Activated T-cell treated with anti-CD3 and anti-CD28 coated beads, Interleukin-2, amount 50 U/mL, for 72 hours (primary cell): Measurements from ENCODE around the gene CDK5. TPM values are rescaled to one million over a fixed set of nuclear protein-coding genes. Genes with fewer than 3 reads are reported as not detected.

ENCODE experiments used
- ATAC-seq, 2 donors: fragments of 150-1000 bp; cut with Tn5 transposase; replicated peaks in 1 of 2; 2 replicates each; pipeline ENCODE4 v1.10.0; 2021; ENCODE audit warnings: moderate library complexity in 2 of 2, mild to moderate bottlenecking in 1 of 2
- DNase-seq, 2 donors: peaks; one replicate each; pipeline ENCODE4 v3.0.0; 2021 to 2022; ENCODE audit warnings: mixed read lengths in 1 of 2
- H3K27ac Mint-ChIP-seq: one replicate; pipeline ENCODE4 v1.8.0; 2022; ENCODE audit warnings: mild to moderate bottlenecking, moderate library complexity, mixed read lengths
- H3K27me3 Mint-ChIP-seq: one replicate; pipeline ENCODE4 v1.8.0; 2022; ENCODE audit warnings: low read depth, mixed read lengths
- H3K36me3 Mint-ChIP-seq, 2 donors: one replicate each; pipeline ENCODE4 v1.8.0; 2022; ENCODE audit warnings: mixed read lengths in 2 of 2, mild to moderate bottlenecking in 1 of 2; ENCODE audit not compliant: insufficient read depth in 2 of 2
- H3K4me1 Mint-ChIP-seq: one replicate; pipeline ENCODE4 v1.8.0; 2022; ENCODE audit warnings: low read depth, mixed read lengths
- H3K4me3 Mint-ChIP-seq, 2 donors: one replicate each; pipeline ENCODE4 v1.8.0; 2022; ENCODE audit warnings: mild to moderate bottlenecking in 2 of 2, mixed read lengths in 2 of 2, moderate library complexity in 2 of 2
- H3K9me3 Mint-ChIP-seq, 2 donors: one replicate each; pipeline ENCODE4 v1.8.0; 2022; ENCODE audit warnings: mixed read lengths in 2 of 2
- total RNA-seq, 2 donors: library from RNA; stranded (reverse); gene quantifications; one replicate each; pipeline ENCODE4 v1.2.3, GENCODE V29; 2022

The CDK5 gene
- total RNA-seq, 2 donors from 2014 or later: 9.4 to 11.6 TPM

- Mint-ChIP-seq H3K27me3 (no peaks in the 10 kb centered on the region), H3K27ac (no peak overlapping the region), H3K4me1 (peaks cover 28% of the 10 kb centered on the region), H3K4me3 (no peak overlapping the region), H3K9me3 (no peaks in the 10 kb centered on the region), H3K36me3 (peaks cover 0 to 5% of the 10 kb centered on the region in 2 donors)
- ATAC-seq (no peak), DNase-seq (no peak)
Measured at GRCh38 chr7:151062399-151063211, 4.9 kb upstream of the CDK5 start.

- Mint-ChIP-seq H3K27me3 (no peaks in the 10 kb centered on the region), H3K9me3 (no peaks in the 10 kb centered on the region), H3K4me1 (peaks cover 33% of the 10 kb centered on the region), H3K4me3 (peak overlapping the region in 1 of 2 donors; percentile 98), H3K36me3 (peaks cover 0 to 5% of the 10 kb centered on the region in 2 donors), H3K27ac (no peak overlapping the region)
- ATAC-seq: no peak
- DNase-seq: no peak
Measured at GRCh38 chr7:151062111-151062398, 4.4 kb upstream of the CDK5 start.

GRCh38 chr7:151061213-151062110 lies 3.8 kb upstream of the CDK5 start:
- Mint-ChIP-seq H3K4me1 (peaks cover 39% of the 10 kb centered on the region), H3K36me3 (peaks cover 0 to 5% of the 10 kb centered on the region in 2 donors), H3K27me3 (no peaks in the 10 kb centered on the region), H3K9me3 (no peaks in the 10 kb centered on the region), H3K27ac (peak overlapping the region; percentile 74), H3K4me3 (peak overlapping the region; percentile 98)
- DNase-seq (no peak), ATAC-seq (no peak)

GRCh38 chr7:151060416-151061212 lies 2.9 kb upstream of the CDK5 start:
- Mint-ChIP-seq H3K9me3 (no peaks in the 10 kb centered on the region), H3K27me3 (no peaks in the 10 kb centered on the region), H3K4me3 (peak overlapping the region; percentile 98), H3K36me3 (peaks cover 0 to 5% of the 10 kb centered on the region in 2 donors), H3K27ac (no peak overlapping the region), H3K4me1 (peaks cover 41% of the 10 kb centered on the region)
- no peak for ATAC-seq
- no peak for DNase-seq

GRCh38 chr7:151060113-151060415 lies 2.4 kb upstream of the CDK5 start:
- no peak for DNase-seq
- Mint-ChIP-seq H3K27ac (no peak overlapping the region), H3K27me3 (no peaks in the 10 kb centered on the region), H3K36me3 (peaks cover 0 to 2% of the 10 kb centered on the region in 2 donors), H3K4me3 (peak overlapping the region; percentile 98), H3K4me1 (peaks cover 41% of the 10 kb centered on the region), H3K9me3 (no peaks in the 10 kb centered on the region)
- ATAC-seq: no peak

- H3K4me3 Mint-ChIP-seq: peak within 1 kb of the TSS; percentile 98
- H3K4me1 Mint-ChIP-seq: peaks cover 41% of the 10 kb centered on the region
- ATAC-seq (peak; percentile 26 to 46), DNase-seq (peak; percentile 69 to 84)
- peaks cover 0 to 2% of the 10 kb centered on the region in 2 donors for H3K36me3 Mint-ChIP-seq
- no peaks in the 10 kb centered on the region for H3K27me3 Mint-ChIP-seq
- no peaks in the 10 kb centered on the region for H3K9me3 Mint-ChIP-seq
- peak within 1 kb of the TSS; percentile 96 for H3K27ac Mint-ChIP-seq
Measured at GRCh38 chr7:151059367-151060112, 1.8 kb upstream of the CDK5 start, which contains the start of gene SLC4A2. Gene SLC4A2, plus strand, starts transcription at chr7:151059589. Its CDS starts 2,399 bp downstream, at chr7:151061988.

GRCh38 chr7:151058781-151059366 lies 1.2 kb upstream of the CDK5 start:
- Mint-ChIP-seq H3K9me3 (no peaks in the 10 kb centered on the region), H3K27me3 (no peaks in the 10 kb centered on the region), H3K36me3 (peaks cover 0 to 2% of the 10 kb centered on the region in 2 donors), H3K4me3 (peak overlapping the region; percentile 98), H3K4me1 (peaks cover 41% of the 10 kb centered on the region), H3K27ac (peak overlapping the region; percentile 96)
- DNase-seq (peak; percentile 25 to 30), ATAC-seq (no peak)

GRCh38 chr7:151057989-151058780 lies 488 bp upstream of the CDK5 start:
- DNase-seq (peak; percentile 96 to 97), ATAC-seq (peak; percentile 94 to 95)
- H3K27me3 Mint-ChIP-seq: no peaks in the 10 kb centered on the region
- no peaks in the 10 kb centered on the region for H3K9me3 Mint-ChIP-seq
- peaks cover 41% of the 10 kb centered on the region for H3K4me1 Mint-ChIP-seq
- H3K36me3 Mint-ChIP-seq: peaks cover 0 to 2% of the 10 kb centered on the region in 2 donors
- peak overlapping the region; percentile 96 for H3K27ac Mint-ChIP-seq
- H3K4me3 Mint-ChIP-seq: peak overlapping the region; percentile 98

GRCh38 chr7:151056666-151057505 lies 811 bp downstream of the CDK5 start:
- Mint-ChIP-seq H3K36me3 (peaks cover 0 to 2% of the 10 kb centered on the region in 2 donors), H3K4me1 (peaks cover 44% of the 10 kb centered on the region), H3K27ac (no peak overlapping the region), H3K4me3 (peak overlapping the region; percentile 98), H3K27me3 (no peaks in the 10 kb centered on the region), H3K9me3 (no peaks in the 10 kb centered on the region)
- no peak for DNase-seq
- no peak for ATAC-seq

- ATAC-seq (no peak), DNase-seq (no peak)
- H3K9me3 Mint-ChIP-seq: no peaks in the 10 kb centered on the region
- peaks cover 0 to 2% of the 10 kb centered on the region in 2 donors for H3K36me3 Mint-ChIP-seq
- H3K4me3 Mint-ChIP-seq: peak overlapping the region; percentile 98
- peaks cover 38% of the 10 kb centered on the region for H3K4me1 Mint-ChIP-seq
- no peak overlapping the region for H3K27ac Mint-ChIP-seq
- H3K27me3 Mint-ChIP-seq: no peaks in the 10 kb centered on the region
Measured at GRCh38 chr7:151056283-151056665, 1.4 kb downstream of the CDK5 start.

GRCh38 chr7:151053751-151054150 lies 3.9 kb downstream of the CDK5 start:
- no peak for DNase-seq

More at GRCh38 chr7:151053751-151054150, 3.9 kb downstream of the CDK5 start:
- no peak overlapping the region for H3K4me3 Mint-ChIP-seq
- peaks cover 0 to 1% of the 10 kb centered on the region in 2 donors for H3K36me3 Mint-ChIP-seq
- ATAC-seq: no peak
- H3K9me3 Mint-ChIP-seq: no peaks in the 10 kb centered on the region
- peaks cover 24% of the 10 kb centered on the region for H3K4me1 Mint-ChIP-seq
- no peaks in the 10 kb centered on the region for H3K27me3 Mint-ChIP-seq
- H3K27ac Mint-ChIP-seq: no peak overlapping the region
